A673 (cell line): Measurements from ENCODE around the gene WNT6.

Source experiments
- EZH2 ChIP-seq: fragments of 200-600 bp; sonication (generic); IDR thresholded peaks from 2 replicates; pipeline ENCODE4 v1.6.1; 2017; ENCODE audit warnings: borderline replicate concordance, low read depth, mild to moderate bottlenecking, mixed read lengths, antibody characterized with exemption, low read length; ENCODE audit not compliant: poor library complexity, severe bottlenecking
- TF ChIP-seq, protein P1 (sequence below): fragments of 300-800, 200-600 bp; sonication (generic); conservative IDR thresholded peaks from 2 replicates; pipeline ENCODE4 v1.5.1; 2017; ENCODE audit warnings: low read depth, mild to moderate bottlenecking, antibody characterized with exemption, low read length, moderate library complexity, mixed read lengths

DNA sequence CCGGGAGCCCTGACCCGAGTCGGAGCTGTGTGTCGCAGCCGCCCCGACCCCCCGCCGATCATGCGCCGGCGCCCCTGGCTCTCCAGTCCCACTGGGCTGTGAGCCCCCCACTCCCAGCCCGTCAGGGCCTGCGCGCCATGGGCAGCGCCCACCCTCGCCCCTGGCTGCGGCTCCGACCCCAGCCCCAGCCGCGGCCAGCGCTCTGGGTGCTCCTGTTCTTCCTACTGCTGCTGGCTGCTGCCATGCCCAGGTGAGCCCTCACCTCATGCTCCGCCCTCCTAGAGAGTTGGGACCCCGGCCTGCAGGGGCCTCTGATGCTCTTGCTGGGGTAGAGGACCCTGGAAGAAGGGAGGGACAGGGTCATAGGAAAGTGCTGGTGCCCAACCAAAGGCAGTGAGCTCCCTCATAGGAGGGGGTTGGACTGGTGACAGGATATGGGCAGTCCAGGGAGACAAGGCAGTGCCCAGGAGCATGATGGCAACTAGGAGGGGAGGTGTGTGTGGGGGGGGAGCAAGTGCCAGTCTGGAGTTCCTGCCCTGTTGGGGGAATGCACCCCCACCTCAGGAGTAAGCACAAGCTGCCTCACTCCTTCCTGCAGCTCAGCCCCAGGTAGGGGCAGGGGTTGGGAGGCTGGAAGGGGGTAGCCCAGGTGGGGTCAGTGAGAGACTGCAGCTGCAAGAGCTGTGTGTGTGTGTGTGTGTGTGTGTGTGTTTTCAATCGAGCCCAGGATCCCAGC lies 21.4 kb downstream of the WNT6 start:
- TF ChIP-seq, protein P1, sequence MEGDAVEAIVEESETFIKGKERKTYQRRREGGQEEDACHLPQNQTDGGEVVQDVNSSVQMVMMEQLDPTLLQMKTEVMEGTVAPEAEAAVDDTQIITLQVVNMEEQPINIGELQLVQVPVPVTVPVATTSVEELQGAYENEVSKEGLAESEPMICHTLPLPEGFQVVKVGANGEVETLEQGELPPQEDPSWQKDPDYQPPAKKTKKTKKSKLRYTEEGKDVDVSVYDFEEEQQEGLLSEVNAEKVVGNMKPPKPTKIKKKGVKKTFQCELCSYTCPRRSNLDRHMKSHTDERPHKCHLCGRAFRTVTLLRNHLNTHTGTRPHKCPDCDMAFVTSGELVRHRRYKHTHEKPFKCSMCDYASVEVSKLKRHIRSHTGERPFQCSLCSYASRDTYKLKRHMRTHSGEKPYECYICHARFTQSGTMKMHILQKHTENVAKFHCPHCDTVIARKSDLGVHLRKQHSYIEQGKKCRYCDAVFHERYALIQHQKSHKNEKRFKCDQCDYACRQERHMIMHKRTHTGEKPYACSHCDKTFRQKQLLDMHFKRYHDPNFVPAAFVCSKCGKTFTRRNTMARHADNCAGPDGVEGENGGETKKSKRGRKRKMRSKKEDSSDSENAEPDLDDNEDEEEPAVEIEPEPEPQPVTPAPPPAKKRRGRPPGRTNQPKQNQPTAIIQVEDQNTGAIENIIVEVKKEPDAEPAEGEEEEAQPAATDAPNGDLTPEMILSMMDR = no peak
- no peak for TF ChIP-seq EZH2
